ENCODE results near the gene SLC16A3. TPM values are rescaled to one million over a fixed set of nuclear protein-coding genes. Genes with fewer than 3 reads are reported as not detected.
A peak's percentile ranks its signal among the peaks of the same experiment; 100 is the strongest.

The SLC16A3 gene
- polyA plus RNA-seq, 1 experiment = 338 TPM

- TF ChIP-seq CTCF (IDR thresholded peaks at IDR 0.05; ENCODE audit: insufficient read depth, low read depth, low read length) = no peak
- peak; percentile 39 for DNase-seq (ENCODE audit: low read depth)
- no peaks in the 10 kb centered on the region for H3K27me3 ChIP-seq (ENCODE audit: control insufficient read depth, insufficient read depth, low read length)
- ChIA-PET CTCF (interaction anchor here (0.6 kb wide), 1 partner anchor 249 kb away, joined by 3 read pairs; no protein-coding TSS in a partner anchor), POLR2A (interaction anchor here (0.6 kb wide), 1 partner anchor 9 kb away, joined by 4 read pairs; no protein-coding TSS in a partner anchor)
- no peak overlapping the region for H3K4me3 ChIP-seq (ENCODE audit: low read depth, low read length)
- no peaks in the 10 kb centered on the region for H3K36me3 ChIP-seq (ENCODE audit: control insufficient read depth, insufficient read depth, low read length)
Measured at GRCh38 chr17:82283208-82283749, 54.4 kb downstream of the SLC16A3 start.

GRCh38 chr17:82285141-82285540 is 56.3 kb downstream of the SLC16A3 start:
- POLR2A ChIA-PET = no interaction called here
- DNase-seq (ENCODE audit: low read depth) = no peak
- Histone ChIP-seq H3K27me3 (ENCODE audit: control insufficient read depth, insufficient read depth, low read length) (no peaks in the 10 kb centered on the region), H3K4me3 (ENCODE audit: low read depth, low read length) (no peak overlapping the region), H3K36me3 (ENCODE audit: control insufficient read depth, insufficient read depth, low read length) (no peaks in the 10 kb centered on the region)
- TF ChIP-seq CTCF (IDR thresholded peaks at IDR 0.05; ENCODE audit: insufficient read depth, low read depth, low read length) = no peak
- CTCF ChIA-PET = interaction anchor here (1.0 kb wide), 1 partner anchor 11 kb away, joined by 4 read pairs; no protein-coding TSS in a partner anchor

DNA sequence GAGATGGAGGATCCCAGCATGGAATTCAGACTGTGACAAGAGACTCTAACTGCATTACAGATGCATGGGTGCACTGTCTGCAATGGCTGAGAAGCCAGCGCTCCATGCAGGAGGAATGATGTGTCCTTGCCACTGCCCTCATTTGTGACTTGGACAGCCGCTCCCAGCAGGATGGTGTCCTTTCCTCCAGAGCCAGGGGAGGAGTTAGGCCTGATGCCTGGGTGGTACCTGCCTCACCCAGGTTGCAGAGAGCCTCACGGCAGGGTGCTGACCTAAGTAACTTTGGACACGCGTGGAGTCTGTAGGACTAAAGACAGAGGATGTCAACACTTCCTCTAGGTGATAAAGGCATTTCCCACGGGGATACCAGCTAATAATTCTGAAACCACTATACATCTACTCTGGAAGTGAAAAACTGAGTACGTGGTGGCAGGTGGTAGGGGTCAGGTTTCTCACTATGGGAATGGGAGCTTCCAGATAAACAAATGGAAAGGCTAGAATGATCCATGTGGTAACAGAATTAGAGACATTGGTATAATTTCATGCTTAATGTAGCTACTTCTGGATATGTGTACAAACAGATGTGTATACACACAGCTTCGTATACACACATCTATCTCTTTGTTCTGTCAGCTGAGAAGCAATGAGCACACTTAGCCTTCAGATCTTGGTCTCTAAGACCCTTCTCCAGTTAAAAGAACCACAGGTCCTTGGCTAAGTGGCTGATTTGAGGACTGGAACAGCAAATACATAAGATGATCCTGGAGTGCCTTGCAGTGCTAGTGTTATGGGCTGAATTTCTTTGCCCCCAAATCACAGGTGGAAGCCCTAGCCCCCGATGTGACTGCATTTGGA is 58.4 kb downstream of the SLC16A3 start:
- Histone ChIP-seq H3K4me3 (ENCODE audit: low read depth, low read length) (no peak overlapping the region), H3K36me3 (ENCODE audit: control insufficient read depth, insufficient read depth, low read length) (no peaks in the 10 kb centered on the region), H3K27me3 (ENCODE audit: control insufficient read depth, insufficient read depth, low read length) (no peaks in the 10 kb centered on the region)
- ChIA-PET CTCF (no interaction called here), POLR2A (no interaction called here)
- no peak for DNase-seq (ENCODE audit: low read depth)
- no peak for TF ChIP-seq CTCF (IDR thresholded peaks at IDR 0.05; ENCODE audit: insufficient read depth, low read depth, low read length)

GRCh38 chr17:82287868-82288801 is 59.3 kb downstream of the SLC16A3 start:
- no peak for TF ChIP-seq CTCF (IDR thresholded peaks at IDR 0.05; ENCODE audit: insufficient read depth, low read depth, low read length)
- Histone ChIP-seq H3K36me3 (ENCODE audit: control insufficient read depth, insufficient read depth, low read length) (no peaks in the 10 kb centered on the region), H3K27me3 (ENCODE audit: control insufficient read depth, insufficient read depth, low read length) (no peaks in the 10 kb centered on the region), H3K4me3 (ENCODE audit: low read depth, low read length) (no peak overlapping the region)
- CTCF ChIA-PET = no interaction called here
- POLR2A ChIA-PET = interaction anchor here (0.6 kb wide), 1 partner anchor 9 kb away, joined by 4 read pairs; no protein-coding TSS in a partner anchor
- peak; percentile 75 for DNase-seq (ENCODE audit: low read depth)

Other genes with a start within 250 kb of the SLC16A3 start
- 40.4 and 57.0 TPM in 2 replicates for gene CENPX, start 206.2 kb upstream of the SLC16A3 start, polyA plus RNA-seq (2011; rRNA removed)
- 4.1 and 6.0 TPM in 2 replicates for gene LRRC45, start 205.7 kb upstream of the SLC16A3 start, polyA plus RNA-seq (2011; rRNA removed)
- 7.5 and 11.5 TPM in 2 replicates for gene RAC3, start 197.4 kb upstream of the SLC16A3 start, polyA plus RNA-seq (2011; rRNA removed)
- 42.7 and 66.0 TPM in 2 replicates for gene DCXR, start 191.3 kb upstream of the SLC16A3 start, polyA plus RNA-seq (2011; rRNA removed)
- gene RFNG, start 177.2 kb upstream of the SLC16A3 start, polyA plus RNA-seq (2011; rRNA removed) = 15.8 and 23.7 TPM in 2 replicates
- 79.7 and 131 TPM in 2 replicates for gene GPS1, start 177.1 kb upstream of the SLC16A3 start, polyA plus RNA-seq (2011; rRNA removed)
- 22.1 and 47.6 TPM in 2 replicates for gene DUS1L, start 163.2 kb upstream of the SLC16A3 start, polyA plus RNA-seq (2011; rRNA removed)
- 5.2 and 11.3 TPM in 2 replicates for gene FASN, start 130.8 kb upstream of the SLC16A3 start, polyA plus RNA-seq (2011; rRNA removed)
- gene CCDC57, start 16.2 kb upstream of the SLC16A3 start, polyA plus RNA-seq (2011; rRNA removed) = 11.6 and 15.4 TPM in 2 replicates
- 57.6 and 118 TPM in 2 replicates for gene CSNK1D, start 44.7 kb downstream of the SLC16A3 start, polyA plus RNA-seq (2011; rRNA removed)
- 0.06 and 0.22 TPM in 2 replicates for gene CD7, start 88.6 kb downstream of the SLC16A3 start, polyA plus RNA-seq (2011; rRNA removed)
- gene SECTM1, start 104.7 kb downstream of the SLC16A3 start, polyA plus RNA-seq (2011; rRNA removed) = 18.9 and 34.4 TPM in 2 replicates
- gene TEX19, start 130.2 kb downstream of the SLC16A3 start, polyA plus RNA-seq (2011; rRNA removed) = 0.06 TPM in 1 of 2 replicates, not detected in the other
- not detected in 2 replicates for gene UTS2R, start 142.7 kb downstream of the SLC16A3 start, polyA plus RNA-seq (2011; rRNA removed)
- gene HEXD, start 189.3 kb downstream of the SLC16A3 start, polyA plus RNA-seq (2011; rRNA removed) = 8.5 and 8.9 TPM in 2 replicates
- gene OGFOD3, start 189.5 kb downstream of the SLC16A3 start, polyA plus RNA-seq (2011; rRNA removed) = 21.3 and 37.9 TPM in 2 replicates
- 84.0 and 118 TPM in 2 replicates for gene CYBC1, start 221.7 kb downstream of the SLC16A3 start, polyA plus RNA-seq (2011; rRNA removed)
- 68.5 and 75.5 TPM in 2 replicates for gene NARF, start 229.7 kb downstream of the SLC16A3 start, polyA plus RNA-seq (2011; rRNA removed)